Activated CD8-positive, alpha-beta T cell treated with anti-CD3 and anti-CD28 coated beads, Interleukin-2, amount 10 ng/mL, durations not matched to agents 7 days and 5 days (primary cell): ENCODE measurements around the gene ECM1. TPM values are rescaled to one million over a fixed set of nuclear protein-coding genes. Genes with fewer than 3 reads are reported as not detected.

Experiments used
- ATAC-seq: fragments of 150-1000 bp; cut with Tn5 transposase; one replicate; pipeline ENCODE4 v1.10.0; 2021; ENCODE audit warnings: moderate library complexity
- CTCF ChIA-PET: fragments of 350-600 bp; sonication (Branson Sonifier 250); formaldehyde crosslinking; loops from one replicate; lab custom pipeline; 2021; ENCODE audit warnings: antibody characterized with exemption; lab: Charles Lee
- POLR2A ChIA-PET: fragments of 350-600 bp; sonication (Branson Sonifier 250); formaldehyde crosslinking; loops from one replicate; lab custom pipeline; 2021; ENCODE audit warnings: antibody characterized with exemption; lab: Charles Lee
- DNase-seq: peaks from one replicate; pipeline ENCODE4 v3.0.0-alpha.2; 2020
- H3K27ac Mint-ChIP-seq: one replicate; pipeline ENCODE4 v1.8.0; 2021; ENCODE audit warnings: mild to moderate bottlenecking, mixed read lengths
- H3K27me3 Mint-ChIP-seq: one replicate; pipeline ENCODE4 v1.8.0; 2021; ENCODE audit warnings: low read depth, mixed read lengths
- H3K36me3 Mint-ChIP-seq: one replicate; pipeline ENCODE4 v1.8.0; 2021; ENCODE audit warnings: low read depth, mixed read lengths
- H3K4me1 Mint-ChIP-seq: one replicate; pipeline ENCODE4 v1.8.0; 2021; ENCODE audit warnings: low read depth, mixed read lengths
- H3K4me3 Mint-ChIP-seq: one replicate; pipeline ENCODE4 v1.8.0; 2021; ENCODE audit warnings: mild to moderate bottlenecking, mixed read lengths
- H3K9me3 Mint-ChIP-seq: one replicate; pipeline ENCODE4 v1.8.0; 2022; ENCODE audit warnings: mixed read lengths; ENCODE audit not compliant: insufficient read depth
- total RNA-seq, 2 experiments: library from RNA; stranded (reverse); gene quantifications; one replicate each; pipeline ENCODE4 v1.2.3, GENCODE V29; 2021

ECM1 gene
- total RNA-seq, result under 1 TPM; 0.71 to 0.78 TPM

- no peaks in the 10 kb centered on the region for H3K27me3 Mint-ChIP-seq
- H3K9me3 Mint-ChIP-seq, result no peaks in the 10 kb centered on the region
- H3K4me1 Mint-ChIP-seq, result no peaks in the 10 kb centered on the region
- ChIA-PET CTCF (no interaction called here), POLR2A (no interaction called here)
- DNase-seq (no peak), ATAC-seq (no peak)
- H3K27ac Mint-ChIP-seq, result peak within 1 kb of the TSS; percentile 44
- peaks cover 31% of the 10 kb centered on the region for H3K36me3 Mint-ChIP-seq
- H3K4me3 Mint-ChIP-seq, result no peak within 1 kb of the TSS
Observed at GRCh38 chr1:150507912-150508864, at the start of gene ECM1. ECM1 (plus strand) TSS chr1:150508109; CDS start chr1:150508210, 101 bp downstream.

- Mint-ChIP-seq H3K4me1 (peaks cover 4% of the 10 kb centered on the region), H3K36me3 (peaks cover 31% of the 10 kb centered on the region), H3K9me3 (no peaks in the 10 kb centered on the region), H3K4me3 (no peak overlapping the region), H3K27ac (no peak overlapping the region), H3K27me3 (no peaks in the 10 kb centered on the region)
- DNase-seq (peak; percentile 81), ATAC-seq (peak; percentile 81)
- ChIA-PET CTCF (interaction anchor here (0.8 kb wide), 1 partner anchor 10 kb away, joined by 3 read pairs; no protein-coding TSS in a partner anchor), POLR2A (no interaction called here)
Observed at GRCh38 chr1:150464422-150464826, 43.5 kb upstream of the ECM1 start.

GRCh38 chr1:150466964-150467363 lies 40.9 kb upstream of the ECM1 start:
- POLR2A ChIA-PET, result no interaction called here
- DNase-seq (no peak), ATAC-seq (no peak)
- CTCF ChIA-PET, result no interaction called here
- H3K27me3 Mint-ChIP-seq, result no peaks in the 10 kb centered on the region
- H3K27ac Mint-ChIP-seq, result no peak overlapping the region
- H3K4me1 Mint-ChIP-seq, result peaks cover 4% of the 10 kb centered on the region
- peaks cover 42% of the 10 kb centered on the region for H3K36me3 Mint-ChIP-seq
- H3K9me3 Mint-ChIP-seq, result no peaks in the 10 kb centered on the region
- H3K4me3 Mint-ChIP-seq, result no peak overlapping the region

GRCh38 chr1:150469291-150469690 lies 38.6 kb upstream of the ECM1 start:
- CTCF ChIA-PET, result no interaction called here
- peaks cover 2% of the 10 kb centered on the region for H3K4me1 Mint-ChIP-seq

GRCh38 chr1:150472601-150473200 lies 35.2 kb upstream of the ECM1 start:
- H3K36me3 Mint-ChIP-seq, result peaks cover 30% of the 10 kb centered on the region
- H3K4me3 Mint-ChIP-seq, result no peak overlapping the region
- H3K4me1 Mint-ChIP-seq, result no peaks in the 10 kb centered on the region
- no peak for DNase-seq
- H3K9me3 Mint-ChIP-seq, result no peaks in the 10 kb centered on the region
- no peaks in the 10 kb centered on the region for H3K27me3 Mint-ChIP-seq
- CTCF ChIA-PET, result no interaction called here
- no peak overlapping the region for H3K27ac Mint-ChIP-seq
- POLR2A ChIA-PET, result no interaction called here
- no peak for ATAC-seq

More at GRCh38 chr1:150469291-150469690, 38.6 kb upstream of the ECM1 start:
- no peak overlapping the region for H3K4me3 Mint-ChIP-seq
- H3K27ac Mint-ChIP-seq, result no peak overlapping the region
- peaks cover 46% of the 10 kb centered on the region for H3K36me3 Mint-ChIP-seq
- H3K9me3 Mint-ChIP-seq, result no peaks in the 10 kb centered on the region
- no peaks in the 10 kb centered on the region for H3K27me3 Mint-ChIP-seq
- no peak for DNase-seq
- no peak for ATAC-seq
- POLR2A ChIA-PET, result no interaction called here

- H3K27ac Mint-ChIP-seq, result no peak overlapping the region
- ChIA-PET CTCF (no interaction called here), POLR2A (no interaction called here)
- DNase-seq (no peak), ATAC-seq (no peak)
- no peaks in the 10 kb centered on the region for H3K9me3 Mint-ChIP-seq
- H3K36me3 Mint-ChIP-seq, result peaks cover 30% of the 10 kb centered on the region
- no peaks in the 10 kb centered on the region for H3K4me1 Mint-ChIP-seq
- H3K4me3 Mint-ChIP-seq, result no peak overlapping the region
- H3K27me3 Mint-ChIP-seq, result no peaks in the 10 kb centered on the region
Observed at GRCh38 chr1:150473659-150474058, 34.2 kb upstream of the ECM1 start.

GRCh38 chr1:150474869-150475268 lies 33.0 kb upstream of the ECM1 start:
- H3K4me1 Mint-ChIP-seq, result no peaks in the 10 kb centered on the region
- H3K27me3 Mint-ChIP-seq, result peaks cover 2% of the 10 kb centered on the region
- no peaks in the 10 kb centered on the region for H3K9me3 Mint-ChIP-seq
- ATAC-seq (no peak), DNase-seq (no peak)
- POLR2A ChIA-PET, result no interaction called here
- no peak overlapping the region for H3K4me3 Mint-ChIP-seq
- H3K27ac Mint-ChIP-seq, result no peak overlapping the region
- peaks cover 30% of the 10 kb centered on the region for H3K36me3 Mint-ChIP-seq
- CTCF ChIA-PET, result interaction anchor here (0.6 kb wide), 1 partner anchor 344 kb away, joined by 3 read pairs; no protein-coding TSS in a partner anchor

GRCh38 chr1:150476754-150477153 lies 31.2 kb upstream of the ECM1 start:
- H3K36me3 Mint-ChIP-seq, result peaks cover 13% of the 10 kb centered on the region
- no peak overlapping the region for H3K27ac Mint-ChIP-seq
- CTCF ChIA-PET, result interaction anchor here (1.6 kb wide), 1 partner anchor 14 kb away, joined by 7 read pairs; no protein-coding TSS in a partner anchor

GRCh38 chr1:150477320-150477719 lies 30.6 kb upstream of the ECM1 start:
- POLR2A ChIA-PET, result no interaction called here
- no peak for DNase-seq
- H3K4me1 Mint-ChIP-seq, result no peaks in the 10 kb centered on the region
- H3K27ac Mint-ChIP-seq, result no peak overlapping the region
- peaks cover 4% of the 10 kb centered on the region for H3K27me3 Mint-ChIP-seq
- H3K36me3 Mint-ChIP-seq, result peaks cover 8% of the 10 kb centered on the region
- no peak overlapping the region for H3K4me3 Mint-ChIP-seq
- no peak for ATAC-seq
- CTCF ChIA-PET, result no interaction called here
- no peaks in the 10 kb centered on the region for H3K9me3 Mint-ChIP-seq

More at GRCh38 chr1:150476754-150477153, 31.2 kb upstream of the ECM1 start:
- ATAC-seq (no peak), DNase-seq (no peak)
- Mint-ChIP-seq H3K4me3 (no peak overlapping the region), H3K9me3 (no peaks in the 10 kb centered on the region), H3K27me3 (peaks cover 4% of the 10 kb centered on the region), H3K4me1 (no peaks in the 10 kb centered on the region)
- POLR2A ChIA-PET, result no interaction called here

GRCh38 chr1:150477733-150478132 lies 30.2 kb upstream of the ECM1 start:
- peaks cover 4% of the 10 kb centered on the region for H3K27me3 Mint-ChIP-seq
- H3K4me1 Mint-ChIP-seq, result no peaks in the 10 kb centered on the region
- POLR2A ChIA-PET, result no interaction called here
- H3K4me3 Mint-ChIP-seq, result no peak overlapping the region
- ATAC-seq (no peak), DNase-seq (no peak)
- no peak overlapping the region for H3K27ac Mint-ChIP-seq
- CTCF ChIA-PET, result no interaction called here
- peaks cover 4% of the 10 kb centered on the region for H3K36me3 Mint-ChIP-seq
- no peaks in the 10 kb centered on the region for H3K9me3 Mint-ChIP-seq

- CTCF ChIA-PET, result no interaction called here
- no peaks in the 10 kb centered on the region for H3K4me1 Mint-ChIP-seq
- POLR2A ChIA-PET, result no interaction called here
- DNase-seq (no peak), ATAC-seq (no peak)
- H3K27ac Mint-ChIP-seq, result no peak overlapping the region
- peaks cover 4% of the 10 kb centered on the region for H3K27me3 Mint-ChIP-seq
- H3K36me3 Mint-ChIP-seq, result no peaks in the 10 kb centered on the region
- no peak overlapping the region for H3K4me3 Mint-ChIP-seq
- H3K9me3 Mint-ChIP-seq, result no peaks in the 10 kb centered on the region
Observed at GRCh38 chr1:150479370-150479769, 28.5 kb upstream of the ECM1 start.

- no peak for ATAC-seq
Observed at GRCh38 chr1:150479927-150480352, 28.0 kb upstream of the ECM1 start.

More at GRCh38 chr1:150479927-150480352, 28.0 kb upstream of the ECM1 start:
- H3K27ac Mint-ChIP-seq, result no peak overlapping the region
- DNase-seq, result no peak
- ChIA-PET CTCF (no interaction called here), POLR2A (interaction anchor here (0.7 kb wide), 1 partner anchor 220 kb away, joined by 3 read pairs; no protein-coding TSS in a partner anchor)
- H3K27me3 Mint-ChIP-seq, result peaks cover 4% of the 10 kb centered on the region
- no peak overlapping the region for H3K4me3 Mint-ChIP-seq
- no peaks in the 10 kb centered on the region for H3K9me3 Mint-ChIP-seq
- no peaks in the 10 kb centered on the region for H3K36me3 Mint-ChIP-seq
- no peaks in the 10 kb centered on the region for H3K4me1 Mint-ChIP-seq
